Peyer's patch (tissue), 4 donors: ENCODE data around the gene PPFIA1.

ENCODE experiments used
- POLR2A ChIP-seq, 2 donors: fragments of 450-650 bp; IDR thresholded peaks; one replicate each; pipeline ENCODE4 v1.5.1; 2017; ENCODE audit warnings: antibody characterized with exemption in 2 of 2, mild to moderate bottlenecking in 2 of 2, moderate library complexity in 2 of 2
- TF ChIP-seq, protein P1 (sequence below), 6 experiments: fragments of 450-650 bp in 4 of 6; fragments of 200-600 bp in 2 of 6; sonication (generic) in 1 of 6; IDR thresholded peaks; one replicate each; pipeline ENCODE4 v1.5.1; 2017 to 2019; ENCODE audit warnings: antibody characterized with exemption in 6 of 6, mild to moderate bottlenecking in 3 of 6, moderate library complexity in 1 of 6

DNA sequence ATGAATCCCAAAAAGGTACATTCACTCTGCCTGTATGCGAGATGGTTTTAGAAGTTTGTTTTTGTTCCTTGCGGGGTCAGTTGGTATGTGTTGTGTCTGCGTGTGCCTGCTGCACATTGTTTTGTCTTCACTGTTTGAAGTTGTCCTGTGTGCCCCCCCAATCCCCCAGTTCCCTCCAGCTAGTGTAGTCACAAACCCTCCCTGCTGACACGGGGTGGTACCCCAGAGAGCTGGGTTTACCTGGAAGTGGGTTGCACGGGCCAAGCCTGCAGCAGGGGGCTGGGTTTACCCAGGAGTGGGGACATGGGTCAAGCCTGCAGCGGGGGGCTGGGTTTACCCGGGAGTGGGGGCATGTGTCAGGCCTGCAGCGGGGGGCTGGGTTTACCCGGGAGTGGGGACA is 150.0 kb downstream of the PPFIA1 start:
- TF ChIP-seq POLR2A (IDR thresholded peaks at IDR 0.05), result no peak
- TF ChIP-seq, protein P1, sequence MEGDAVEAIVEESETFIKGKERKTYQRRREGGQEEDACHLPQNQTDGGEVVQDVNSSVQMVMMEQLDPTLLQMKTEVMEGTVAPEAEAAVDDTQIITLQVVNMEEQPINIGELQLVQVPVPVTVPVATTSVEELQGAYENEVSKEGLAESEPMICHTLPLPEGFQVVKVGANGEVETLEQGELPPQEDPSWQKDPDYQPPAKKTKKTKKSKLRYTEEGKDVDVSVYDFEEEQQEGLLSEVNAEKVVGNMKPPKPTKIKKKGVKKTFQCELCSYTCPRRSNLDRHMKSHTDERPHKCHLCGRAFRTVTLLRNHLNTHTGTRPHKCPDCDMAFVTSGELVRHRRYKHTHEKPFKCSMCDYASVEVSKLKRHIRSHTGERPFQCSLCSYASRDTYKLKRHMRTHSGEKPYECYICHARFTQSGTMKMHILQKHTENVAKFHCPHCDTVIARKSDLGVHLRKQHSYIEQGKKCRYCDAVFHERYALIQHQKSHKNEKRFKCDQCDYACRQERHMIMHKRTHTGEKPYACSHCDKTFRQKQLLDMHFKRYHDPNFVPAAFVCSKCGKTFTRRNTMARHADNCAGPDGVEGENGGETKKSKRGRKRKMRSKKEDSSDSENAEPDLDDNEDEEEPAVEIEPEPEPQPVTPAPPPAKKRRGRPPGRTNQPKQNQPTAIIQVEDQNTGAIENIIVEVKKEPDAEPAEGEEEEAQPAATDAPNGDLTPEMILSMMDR (IDR thresholded peaks at IDR 0.05), result no peak
